ENCODE data around the gene YOD1.

YOD1 gene

GRCh38 chr1:207051191-207051943, at the start of gene YOD1:
Gene YOD1 (minus strand): TSS chr1:207051208. CDS start chr1:207051030, 178 bp downstream.
- no peak for DNase-seq

GRCh38 chr1:207097871-207098324, 46.9 kb upstream of the YOD1 start:
- DNase-seq = no peak

GRCh38 chr1:207093944-207094343, 42.9 kb upstream of the YOD1 start:
- DNase-seq = no peak

GRCh38 chr1:207091200-207091908, 40.3 kb upstream of the YOD1 start:
- no peak for DNase-seq

- DNase-seq = no peak
Measured at GRCh38 chr1:207089627-207090355, 38.8 kb upstream of the YOD1 start.

- peak; percentile 21 to 23 for DNase-seq
Measured at GRCh38 chr1:207088701-207089626, 38.0 kb upstream of the YOD1 start, which contains the start of gene C4BPB. Gene C4BPB (plus strand): TSS chr1:207088860. CDS start chr1:207089532, 672 bp downstream.

DNA sequence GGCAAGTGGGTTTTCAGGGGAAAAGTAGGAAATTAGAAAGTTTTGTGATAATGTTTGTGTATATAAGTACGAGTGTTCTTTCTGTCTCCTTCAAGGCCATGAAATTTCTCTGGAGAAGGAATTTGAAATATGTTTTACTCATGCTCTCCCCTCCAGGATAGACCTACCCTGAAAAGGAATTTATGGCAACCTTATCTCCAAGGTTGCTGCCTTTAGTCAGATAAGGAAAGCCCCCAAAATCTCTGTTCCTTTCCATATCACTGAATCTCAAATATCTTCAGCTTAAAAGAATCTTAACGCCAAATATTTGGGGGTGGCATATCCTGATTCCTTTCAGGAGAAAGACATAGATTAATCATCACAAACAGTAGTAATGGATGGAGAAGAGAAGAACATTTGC, 37.2 kb upstream of the YOD1 start:
- DNase-seq = no peak

- DNase-seq = no peak
Measured at GRCh38 chr1:207085887-207086286, 34.9 kb upstream of the YOD1 start.

DNA sequence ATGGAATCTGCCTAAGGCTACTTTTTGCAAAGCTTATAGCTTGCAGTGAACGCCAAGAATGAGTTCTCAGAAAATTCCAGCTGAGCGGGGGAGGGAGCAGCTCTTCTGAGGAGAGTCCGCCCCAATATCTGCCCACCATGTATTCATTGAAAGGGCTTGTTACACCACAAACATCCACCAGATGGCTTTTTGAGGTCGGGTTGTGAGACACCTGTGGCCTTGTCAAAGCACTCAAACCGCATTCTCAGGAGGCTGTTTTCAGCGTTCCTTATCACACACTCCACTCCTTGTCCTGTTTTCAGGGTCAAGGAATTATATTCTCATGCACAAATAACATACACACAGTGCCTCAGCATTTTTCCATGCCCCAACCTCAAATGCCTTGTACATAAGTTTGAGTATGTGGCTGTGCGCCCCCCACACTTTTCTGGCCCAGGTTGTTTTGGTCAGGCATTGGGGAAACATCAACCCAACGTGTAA, 33.7 kb upstream of the YOD1 start:
- DNase-seq = peak; percentile 64 to 72

GRCh38 chr1:207084232-207084631, 33.2 kb upstream of the YOD1 start:
- DNase-seq = no peak

GRCh38 chr1:207081806-207082205, 30.8 kb upstream of the YOD1 start:
- DNase-seq = no peak

DNA sequence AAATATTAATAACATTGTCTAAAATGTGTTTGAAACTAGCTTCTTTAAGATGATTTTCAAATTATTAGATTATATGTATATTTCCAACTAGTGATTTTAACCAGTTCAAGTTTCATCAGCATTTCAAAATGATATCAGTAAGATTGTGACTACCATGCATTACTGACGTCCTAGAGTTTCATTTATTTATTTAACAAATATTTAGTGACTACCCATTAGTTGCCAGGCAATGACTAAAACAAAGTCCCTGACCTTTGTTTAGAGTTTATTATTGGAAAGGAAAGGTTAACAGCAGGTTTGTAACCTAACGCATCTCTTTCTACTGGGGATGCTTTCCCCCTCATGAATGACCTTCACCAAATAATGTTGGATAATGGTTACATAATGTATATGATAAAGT, 30.1 kb upstream of the YOD1 start:
- DNase-seq = no peak

GRCh38 chr1:207079706-207080241, 28.8 kb upstream of the YOD1 start:
- DNase-seq = no peak

- DNase-seq = no peak
Measured at GRCh38 chr1:207078578-207079132, 27.6 kb upstream of the YOD1 start.

DNA sequence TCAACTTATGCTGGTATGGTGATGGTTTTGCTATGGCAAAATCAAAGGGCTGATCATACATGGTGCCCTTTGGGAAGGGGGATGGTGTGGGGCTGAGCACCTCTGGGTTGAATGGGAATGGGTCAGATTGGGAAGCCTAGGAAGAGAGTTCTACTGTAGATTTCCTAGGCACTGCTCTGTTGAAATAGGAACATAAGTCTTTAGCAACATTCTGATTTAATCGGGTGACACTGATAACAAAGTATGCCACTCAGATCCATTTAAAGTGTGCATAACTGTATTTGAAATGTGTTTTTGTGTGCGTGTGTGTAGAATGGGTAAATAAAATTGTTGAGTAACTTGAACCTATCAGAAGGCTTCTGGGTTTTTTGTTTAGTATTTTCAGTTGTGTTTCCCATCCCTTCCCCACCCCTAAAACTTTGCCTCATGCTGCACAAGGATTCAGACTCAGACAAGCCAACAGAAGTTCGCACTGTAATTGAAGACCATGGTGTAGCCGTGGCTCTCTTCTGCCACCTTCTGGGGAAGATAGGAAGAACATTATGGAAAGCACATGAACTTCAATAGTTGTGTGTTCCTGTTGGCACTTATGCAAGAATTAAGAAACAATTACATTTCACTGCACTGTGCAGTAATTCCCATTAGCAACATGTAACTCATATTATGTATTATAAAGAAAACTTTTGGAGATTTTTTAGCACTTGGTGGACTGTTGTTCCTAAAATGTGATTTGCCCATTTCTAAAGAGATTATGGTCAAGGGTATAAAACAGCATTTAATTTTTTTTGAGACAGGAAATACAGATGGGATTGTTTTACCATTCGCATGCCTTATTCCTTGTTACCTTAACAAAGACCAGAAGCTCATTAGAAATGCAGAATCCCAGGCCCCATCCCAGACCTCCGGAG, 26.7 kb upstream of the YOD1 start:
- peak; percentile 73 to 84 for DNase-seq

DNA sequence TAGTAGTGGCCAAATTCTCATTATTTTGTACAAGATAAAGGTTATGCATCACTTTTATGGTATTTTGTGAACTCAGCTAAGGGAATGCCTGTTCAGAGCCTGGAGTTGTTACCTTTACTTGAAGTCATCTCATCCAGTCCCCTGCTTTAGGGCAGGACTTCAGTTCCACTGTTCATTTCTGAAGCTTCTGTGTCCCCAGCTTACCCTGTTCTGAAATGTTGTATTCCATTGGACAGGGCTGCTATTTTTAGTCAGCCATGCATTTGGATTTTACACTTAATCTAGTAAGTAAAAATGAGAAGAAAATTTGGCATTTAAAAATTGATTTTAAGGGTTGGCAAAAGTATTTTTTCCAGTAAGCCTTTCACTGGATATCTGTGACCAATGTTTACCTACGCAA, 26.0 kb upstream of the YOD1 start:
- no peak for DNase-seq

DNA sequence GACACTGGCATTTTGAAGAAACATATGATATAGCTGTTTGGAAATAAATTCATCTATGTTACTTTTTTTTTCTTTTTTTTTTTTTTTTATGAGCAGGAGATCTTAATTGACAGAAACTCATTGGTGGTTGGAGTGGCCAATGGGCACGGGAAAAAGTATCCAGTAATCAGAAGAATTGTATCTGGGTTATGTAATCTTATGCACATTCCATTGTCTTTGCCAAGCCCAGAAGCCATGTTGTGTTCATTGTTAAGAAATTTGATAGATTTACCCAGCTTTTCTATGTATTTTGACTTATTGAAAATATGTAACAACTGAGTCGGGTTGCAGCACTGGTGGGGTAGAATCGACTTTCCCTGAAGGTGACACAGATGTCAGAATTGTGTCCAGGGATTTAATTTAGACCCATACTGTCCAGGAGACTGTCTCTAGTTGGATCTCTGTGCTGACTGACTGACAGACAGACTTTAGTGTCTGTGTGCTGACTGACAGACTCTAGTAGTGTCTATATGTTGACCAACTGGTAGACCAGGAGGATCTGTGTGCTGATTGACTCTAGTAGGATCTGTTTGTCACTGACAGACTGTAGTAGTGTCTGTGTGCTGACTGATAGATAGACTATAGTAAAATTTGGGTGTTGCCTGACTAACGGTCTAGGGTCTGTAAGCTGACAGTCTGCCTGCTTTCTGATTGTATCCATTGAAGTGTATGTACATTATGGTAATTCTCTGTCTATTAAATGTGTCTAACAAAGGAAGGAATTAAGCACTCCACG, 25.4 kb upstream of the YOD1 start:
- no peak for DNase-seq

DNA sequence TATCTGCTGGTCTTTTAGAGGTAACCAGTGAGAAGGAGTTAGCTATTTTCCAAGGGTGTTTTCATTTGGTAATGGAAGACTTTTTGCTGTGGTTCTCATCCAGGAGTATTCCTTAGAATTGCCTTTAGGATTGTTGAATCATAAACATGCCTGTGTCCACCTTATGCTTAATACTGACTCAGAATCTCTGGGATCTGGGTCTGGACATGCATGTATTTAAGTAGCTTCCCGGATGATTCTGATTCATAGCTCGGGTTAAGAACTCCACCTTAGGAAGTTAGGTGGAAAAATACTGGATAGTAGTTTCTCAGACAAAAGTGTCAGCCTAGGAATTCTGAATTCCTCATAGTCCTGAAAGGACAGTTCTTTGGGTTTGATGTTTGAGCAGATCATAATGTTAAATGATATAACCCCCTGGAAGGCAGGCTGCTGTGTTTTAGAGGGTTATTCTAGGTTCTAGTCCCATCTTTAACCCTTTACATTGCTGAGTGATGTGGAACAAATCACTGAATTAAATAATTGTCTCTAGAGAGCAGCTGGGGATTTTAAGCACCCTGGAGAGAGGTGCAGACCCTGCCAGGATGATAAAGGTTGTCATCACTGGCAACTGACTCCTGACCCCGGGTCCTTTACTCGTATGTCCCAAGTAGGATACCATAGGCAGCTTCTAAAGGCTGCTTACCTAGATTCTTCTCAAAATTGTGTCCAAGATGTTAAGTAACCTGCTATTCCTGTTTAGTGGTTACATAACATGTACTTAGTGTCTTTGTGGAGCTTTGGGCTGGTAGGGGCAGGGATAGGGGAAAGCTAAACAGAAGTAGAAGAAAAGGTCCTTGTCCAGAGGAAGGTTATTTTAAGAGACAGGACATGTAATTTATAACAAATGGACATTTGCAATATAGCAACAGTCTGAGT, 23.2 kb upstream of the YOD1 start:
- no peak for DNase-seq

DNA sequence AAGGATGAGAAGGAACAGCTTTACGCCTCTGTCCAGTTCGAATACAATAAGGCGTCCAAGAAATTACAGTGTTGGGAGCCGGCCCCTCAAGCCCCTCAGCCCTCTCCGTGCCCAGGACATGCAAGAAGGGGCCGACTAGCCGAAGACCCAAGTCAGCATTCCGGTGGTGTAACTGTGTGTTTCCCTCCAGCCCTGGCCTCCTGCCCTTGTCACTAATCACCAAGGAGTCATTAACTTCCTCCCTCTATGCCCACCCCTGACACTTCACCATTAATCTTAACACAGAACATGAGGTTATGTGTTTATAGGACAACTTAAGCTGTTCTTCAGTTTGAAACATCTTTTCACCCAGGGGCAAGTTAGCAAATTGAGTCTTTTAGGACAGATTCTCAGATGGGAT, 21.2 kb upstream of the YOD1 start:
- DNase-seq = no peak
